GM19438 (cell line): ENCODE results near the gene CCDC50.
A peak's percentile ranks its signal among the peaks of the same experiment; 100 is the strongest.

ENCODE experiments used
- ATAC-seq: cut with Tn5 transposase; IDR thresholded peaks from one replicate; pipeline ENCODE4 v1.9.1; 2021; ENCODE audit warnings: low read depth; ENCODE audit not compliant: unreplicated experiment

The CCDC50 gene

GRCh38 chr3:191343115-191343514 is 13.9 kb downstream of the CCDC50 start:
- no peak for ATAC-seq

- ATAC-seq, result no peak
Observed at GRCh38 chr3:191343913-191344312, 14.7 kb downstream of the CCDC50 start.

- ATAC-seq, result no peak
Observed at GRCh38 chr3:191345334-191345733, 16.1 kb downstream of the CCDC50 start.

GRCh38 chr3:191347228-191347627 is 18.0 kb downstream of the CCDC50 start:
- ATAC-seq, result no peak

- ATAC-seq, result no peak
Observed at GRCh38 chr3:191348098-191348497, 18.9 kb downstream of the CCDC50 start.

- ATAC-seq, result no peak
Observed at GRCh38 chr3:191350396-191351090, 21.3 kb downstream of the CCDC50 start.

GRCh38 chr3:191352014-191352413 is 22.8 kb downstream of the CCDC50 start:
- no peak for ATAC-seq

- peak; percentile 40 for ATAC-seq
Observed at GRCh38 chr3:191353022-191353777, 24.0 kb downstream of the CCDC50 start.

GRCh38 chr3:191355406-191355805 is 26.2 kb downstream of the CCDC50 start:
- peak; percentile 67 for ATAC-seq

GRCh38 chr3:191356631-191357439 is 27.6 kb downstream of the CCDC50 start:
- ATAC-seq, result no peak

- ATAC-seq, result no peak
Observed at GRCh38 chr3:191357909-191358308, 28.7 kb downstream of the CCDC50 start.

- ATAC-seq, result no peak
Observed at GRCh38 chr3:191358929-191359328, 29.7 kb downstream of the CCDC50 start.

- ATAC-seq, result no peak
Observed at GRCh38 chr3:191360620-191361019, 31.4 kb downstream of the CCDC50 start.

GRCh38 chr3:191361456-191361855 is 32.3 kb downstream of the CCDC50 start:
- no peak for ATAC-seq

- ATAC-seq, result no peak
Observed at GRCh38 chr3:191362037-191362436, 32.8 kb downstream of the CCDC50 start.

- no peak for ATAC-seq
Observed at GRCh38 chr3:191362524-191363090, 33.4 kb downstream of the CCDC50 start.

- no peak for ATAC-seq
Observed at GRCh38 chr3:191363221-191363620, 34.0 kb downstream of the CCDC50 start.

GRCh38 chr3:191366675-191367074 is 37.5 kb downstream of the CCDC50 start:
- ATAC-seq, result no peak

GRCh38 chr3:191368755-191369615 is 39.8 kb downstream of the CCDC50 start:
- no peak for ATAC-seq

GRCh38 chr3:191369616-191370010 is 40.4 kb downstream of the CCDC50 start:
- ATAC-seq, result no peak
